Left lung (tissue), 10 donors: Measurements from ENCODE around the gene TIMP3. TPM values are rescaled to one million over a fixed set of nuclear protein-coding genes. Genes with fewer than 3 reads are reported as not detected.

Experiments used
- ATAC-seq: fragments of 200-7000 bp; cut with Tn5 transposase; one replicate; pipeline ENCODE4 v1.9.1; 2020; ENCODE audit warnings: moderate library complexity
- DNase-seq, 4 donors: peaks; one replicate each; pipeline ENCODE4 v3.0.0-alpha.2; 2013 to 2020
- H3K27ac ChIP-seq, 2 donors: fragments of 200-600 bp; sonication (generic) in 1 of 2; one replicate each; pipeline versions ENCODE4 v1.5.0 to v1.8.0; 2020 to 2021
- H3K27me3 ChIP-seq, 2 donors: fragments of 200-600 bp; sonication (generic) in 1 of 2; one replicate each; pipeline versions ENCODE4 v1.5.0 to v1.8.0; 2020 to 2021
- H3K36me3 ChIP-seq, 2 donors: fragments of 200-600 bp; sonication (generic) in 1 of 2; one replicate each; pipeline versions ENCODE4 v1.5.0 to v1.8.0; 2020 to 2021
- H3K4me1 ChIP-seq, 2 donors: fragments of 200-600 bp; one replicate each; pipeline ENCODE4 v1.8.0; 2021
- H3K4me3 ChIP-seq, 2 donors: fragments of 200-600 bp; sonication (generic) in 1 of 2; one replicate each; pipeline versions ENCODE4 v1.5.0 to v1.8.0; 2020 to 2021; ENCODE audit warnings: mild to moderate bottlenecking in 1 of 2
- H3K9me3 ChIP-seq, 2 donors: fragments of 200-600 bp; sonication (generic) in 1 of 2; one replicate each; pipeline versions ENCODE4 v1.5.0 to v1.8.0; 2020 to 2021
- CTCF ChIP-seq, 2 donors: fragments of 200-600 bp; sonication (generic) in 1 of 2; IDR thresholded peaks; one replicate each; pipeline versions ENCODE4 v1.5.0 to v1.8.0; 2021; ENCODE audit warnings: antibody characterized with exemption in 2 of 2
- intact Hi-C, 2 donors: fragments of 100-400 bp; cut with DNase I; formaldehyde crosslinking; loops; one replicate each; pipeline versions ENCODE4 v1.11.2 to v1.14.2; 2022
- polyA plus RNA-seq, 6 donors: library from polyadenylated mRNA; unstranded; fragments of 120-200 nt; gene quantifications; one replicate each; pipeline ENCODE4 v1.2.1, GENCODE V29; 2013; ENCODE audit not compliant: insufficient read length in 6 of 6
- total RNA-seq, 2 donors: library from RNA; stranded (reverse); fragmentation: NEBNext Ultra II Directional; extraction: Animal tissue kit (Norgen Biotek cat#: 25700); gene quantifications; one replicate each; pipeline ENCODE4 v1.2.1, GENCODE V29; 2021
- donor health status: DM: no; HTN: yes; CAD: no.
- donor health status: DM: no; HTN: no; CAD: no.

Gene TIMP3
- total and polyA plus RNA-seq, 8 donors, result 146 to 308 (median 162) TPM

- DNase-seq (peak in 1 of 4 donors; percentile 69), ATAC-seq (peak; percentile 67)
- H3K4me3 ChIP-seq, result no peak overlapping the region
- intact Hi-C loops, result no loop called here
- no peak for TF ChIP-seq CTCF (IDR thresholded peaks at IDR 0.05)
- no peaks in the 10 kb centered on the region for H3K36me3 ChIP-seq
- no peaks in the 10 kb centered on the region for H3K9me3 ChIP-seq
- peaks cover 0 to 21% of the 10 kb centered on the region in 2 donors for H3K27me3 ChIP-seq
- peaks cover 25 to 41% of the 10 kb centered on the region in 2 donors for H3K4me1 ChIP-seq
- H3K27ac ChIP-seq, result peak overlapping the region; percentile 9 to 19
Observed at GRCh38 chr22:32761251-32761903, 40.1 kb upstream of the TIMP3 start.

- H3K27ac ChIP-seq, result peak overlapping the region; percentile 39 to 58
- DNase-seq (peak in 2 of 4 donors; percentile 49 to 84), ATAC-seq (peak; percentile 72)
- intact Hi-C loops, result no loop called here
- TF ChIP-seq CTCF (IDR thresholded peaks at IDR 0.05), result no peak
- peaks cover 0 to 21% of the 10 kb centered on the region in 2 donors for H3K27me3 ChIP-seq
- H3K36me3 ChIP-seq, result no peaks in the 10 kb centered on the region
- peaks cover 0 to 3% of the 10 kb centered on the region in 2 donors for H3K9me3 ChIP-seq
- peaks cover 25 to 41% of the 10 kb centered on the region in 2 donors for H3K4me1 ChIP-seq
- H3K4me3 ChIP-seq, result no peak overlapping the region
Observed at GRCh38 chr22:32764330-32765131, 37.0 kb upstream of the TIMP3 start.

GRCh38 chr22:32765132-32765618 lies 36.3 kb upstream of the TIMP3 start:
- Histone ChIP-seq H3K9me3 (peaks cover 0 to 3% of the 10 kb centered on the region in 2 donors), H3K27ac (peak overlapping the region in 1 of 2 donors; percentile 58), H3K27me3 (peaks cover 0 to 20% of the 10 kb centered on the region in 2 donors), H3K4me3 (no peak overlapping the region), H3K4me1 (peaks cover 25 to 40% of the 10 kb centered on the region in 2 donors), H3K36me3 (no peaks in the 10 kb centered on the region)
- ATAC-seq (no peak), DNase-seq (no peak)
- intact Hi-C loops, result no loop called here
- no peak for TF ChIP-seq CTCF (IDR thresholded peaks at IDR 0.05)

GRCh38 chr22:32771756-32772155 lies 29.7 kb upstream of the TIMP3 start:
- Histone ChIP-seq H3K4me3 (no peak overlapping the region), H3K36me3 (no peaks in the 10 kb centered on the region), H3K27me3 (no peaks in the 10 kb centered on the region), H3K9me3 (peaks cover 0 to 3% of the 10 kb centered on the region in 2 donors), H3K4me1 (no peaks in the 10 kb centered on the region), H3K27ac (no peak overlapping the region)
- intact Hi-C loops, result no loop called here
- DNase-seq, result no peak
- no peak for TF ChIP-seq CTCF (IDR thresholded peaks at IDR 0.05)
- ATAC-seq, result no peak

- ATAC-seq (no peak), DNase-seq (no peak)
- H3K27ac ChIP-seq, result no peak overlapping the region
- intact Hi-C loops, result no loop called here
- peaks cover 3 to 4% of the 10 kb centered on the region in 2 donors for H3K4me1 ChIP-seq
- H3K4me3 ChIP-seq, result no peak overlapping the region
- TF ChIP-seq CTCF (IDR thresholded peaks at IDR 0.05), result peak in 1 of 2 donors; percentile 19
- H3K27me3 ChIP-seq, result no peaks in the 10 kb centered on the region
- no peaks in the 10 kb centered on the region for H3K9me3 ChIP-seq
- no peaks in the 10 kb centered on the region for H3K36me3 ChIP-seq
Observed at GRCh38 chr22:32775957-32776356, 25.5 kb upstream of the TIMP3 start.
